Smooth muscle cell of the umbilical artery (primary cell): Measurements from ENCODE around the gene RPP30. TPM values are rescaled to one million over a fixed set of nuclear protein-coding genes. Genes with fewer than 3 reads are reported as not detected.

Experiments used
- total RNA-seq: library from RNA; depleted of rRNA; stranded (reverse); fragments of >200 nt; gene quantifications from 2 replicates; pipeline ENCODE4 v1.2.3, GENCODE V29; 2014

Gene RPP30
- total RNA-seq: 28.5 and 29.8 TPM in 2 replicates

DNA sequence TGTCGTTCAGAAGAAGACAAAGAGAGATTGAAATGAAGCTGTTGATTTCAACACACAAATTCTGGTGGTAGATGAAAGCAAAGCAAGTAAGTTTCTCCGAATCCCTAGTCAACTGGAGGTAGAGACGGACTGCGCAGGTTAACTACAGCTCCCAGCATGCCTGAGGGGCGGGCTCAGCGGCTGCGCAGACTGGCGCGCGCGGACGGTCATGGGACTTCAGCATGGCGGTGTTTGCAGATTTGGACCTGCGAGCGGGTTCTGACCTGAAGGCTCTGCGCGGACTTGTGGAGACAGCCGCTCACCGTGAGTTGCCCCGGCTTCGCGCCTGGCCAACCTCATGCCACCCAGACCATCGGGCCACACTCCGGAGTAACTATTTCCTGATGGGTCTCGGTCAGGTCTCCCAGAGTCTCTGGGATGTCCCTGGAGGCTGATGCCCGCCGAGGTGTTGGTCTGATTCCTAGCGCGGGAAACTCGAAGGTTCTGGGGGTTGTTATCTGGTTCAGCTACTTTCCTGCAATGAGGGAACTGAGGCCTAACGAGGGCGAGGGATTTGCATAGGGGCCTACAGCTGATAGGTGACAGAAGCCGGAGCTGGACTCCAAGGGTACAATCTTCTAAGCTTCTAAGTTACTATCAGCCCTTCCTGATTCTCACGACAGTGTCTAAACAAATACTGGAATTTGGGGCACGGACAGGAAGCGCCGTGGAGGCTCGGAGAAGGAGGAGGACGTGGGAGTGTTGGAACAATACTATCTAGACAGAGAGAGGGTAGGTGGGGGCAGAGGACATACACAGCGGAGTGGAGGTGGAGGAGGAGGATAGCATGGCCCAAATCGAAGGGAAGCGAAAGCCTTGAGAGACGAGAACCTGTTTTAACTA, at the start of gene RPP30:
TSS of gene RPP30 (plus strand) at position 209 of the 882 bp plus-strand sequence. CDS start at position 222, 13 bp downstream.

DNA sequence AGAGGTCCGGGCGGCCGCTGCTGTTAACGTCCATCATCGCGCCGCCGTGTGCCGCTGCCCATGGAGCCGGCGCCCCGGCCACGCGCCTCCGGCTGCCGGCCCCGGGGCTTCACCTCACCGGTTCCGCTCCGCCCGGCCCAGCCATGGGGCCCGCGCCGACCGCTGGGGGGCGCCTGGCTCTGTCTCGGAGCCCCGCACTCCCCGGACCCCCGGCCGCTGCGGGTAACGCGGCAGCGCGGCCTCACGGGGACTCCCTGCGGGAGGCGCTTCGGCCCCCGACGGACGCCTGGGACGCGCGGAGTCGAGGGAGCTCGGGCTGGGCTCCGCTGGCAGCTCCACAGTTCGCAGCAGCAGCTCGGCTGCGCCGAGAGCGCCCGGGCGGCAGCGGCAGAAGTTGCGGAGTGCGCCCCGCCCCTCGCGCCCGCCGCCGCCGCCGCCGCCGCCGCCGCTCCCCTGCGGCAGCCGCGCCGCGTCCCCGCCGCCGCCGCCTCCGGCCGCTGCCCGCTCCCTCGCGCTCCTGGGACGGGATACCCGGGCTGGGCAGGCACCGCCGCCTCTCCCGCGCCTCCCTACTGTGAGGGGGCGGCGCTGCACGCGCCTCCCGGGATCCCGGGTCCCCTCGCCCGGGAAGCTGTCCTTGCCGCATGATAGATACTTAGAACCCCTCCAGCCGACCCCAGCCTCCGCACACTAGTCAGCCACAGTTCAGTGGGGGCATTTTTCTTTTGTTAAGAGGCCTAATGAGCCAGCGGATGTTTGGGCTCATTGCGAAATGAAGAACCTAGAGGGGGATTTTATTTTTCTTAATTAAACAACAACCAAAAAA, 13.9 kb upstream of the RPP30 start, which contains the start of gene HTR7:
TSS of gene HTR7 (minus strand) at position 405 of the 826 bp plus-strand sequence. CDS start at position 37, 368 bp downstream.

DNA sequence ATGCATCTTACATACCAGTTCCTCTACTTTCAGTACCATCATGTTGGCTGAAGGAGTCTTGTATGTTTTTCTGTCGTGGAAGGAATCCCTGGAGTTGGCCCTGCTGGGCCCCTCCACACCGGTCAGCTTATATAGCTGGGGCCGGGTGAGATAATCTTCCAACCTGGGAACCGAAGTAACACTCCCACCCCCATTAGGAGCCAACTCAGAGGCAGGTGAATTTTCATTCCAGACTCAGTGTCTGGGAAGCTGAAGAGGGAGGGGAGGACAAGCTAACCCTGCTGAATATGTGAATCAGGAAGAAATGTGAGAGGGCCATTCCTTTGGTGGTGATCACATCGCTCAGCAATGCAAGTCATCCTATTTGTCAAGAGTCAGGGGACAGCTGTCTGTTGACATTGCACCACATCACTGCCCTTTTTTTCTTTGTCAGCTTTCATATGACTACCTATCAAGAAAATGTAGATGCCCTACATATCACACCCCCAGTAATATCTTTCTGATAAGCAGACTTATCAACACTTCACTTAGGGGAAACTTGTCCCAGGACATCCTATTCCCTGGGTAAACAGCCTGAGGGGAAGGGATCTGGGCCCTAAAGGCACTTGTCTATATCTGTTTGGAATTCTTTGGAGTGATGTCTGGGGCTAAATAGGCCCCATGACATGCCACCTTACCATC, 49.4 kb downstream of the RPP30 start, which contains the start of gene ANKRD1:
TSS of gene ANKRD1 (minus strand) at position 102 of the 681 bp plus-strand sequence. CDS start at position 42, 60 bp downstream.

Other genes with a start within 250 kb of the RPP30 start
- 11.0 and 22.9 TPM in 2 replicates for gene HTR7, start 13.9 kb upstream of the RPP30 start, total RNA-seq
- 6.2 and 56.1 TPM in 2 replicates for gene ANKRD1, start 49.1 kb downstream of the RPP30 start, total RNA-seq